ENCODE measurements around the gene TMEM150A. TPM values are rescaled to one million over a fixed set of nuclear protein-coding genes. Genes with fewer than 3 reads are reported as not detected.
"Not testable (repeated sequence)": the region's sequence is repeated elsewhere in the genome, so short reads cannot be mapped to it uniquely, and the experiment has no call there.

Gene TMEM150A
- total RNA-seq, 8 experiments from 2014 or later: 3.6 to 19.8 (median 8.3) TPM

DNA sequence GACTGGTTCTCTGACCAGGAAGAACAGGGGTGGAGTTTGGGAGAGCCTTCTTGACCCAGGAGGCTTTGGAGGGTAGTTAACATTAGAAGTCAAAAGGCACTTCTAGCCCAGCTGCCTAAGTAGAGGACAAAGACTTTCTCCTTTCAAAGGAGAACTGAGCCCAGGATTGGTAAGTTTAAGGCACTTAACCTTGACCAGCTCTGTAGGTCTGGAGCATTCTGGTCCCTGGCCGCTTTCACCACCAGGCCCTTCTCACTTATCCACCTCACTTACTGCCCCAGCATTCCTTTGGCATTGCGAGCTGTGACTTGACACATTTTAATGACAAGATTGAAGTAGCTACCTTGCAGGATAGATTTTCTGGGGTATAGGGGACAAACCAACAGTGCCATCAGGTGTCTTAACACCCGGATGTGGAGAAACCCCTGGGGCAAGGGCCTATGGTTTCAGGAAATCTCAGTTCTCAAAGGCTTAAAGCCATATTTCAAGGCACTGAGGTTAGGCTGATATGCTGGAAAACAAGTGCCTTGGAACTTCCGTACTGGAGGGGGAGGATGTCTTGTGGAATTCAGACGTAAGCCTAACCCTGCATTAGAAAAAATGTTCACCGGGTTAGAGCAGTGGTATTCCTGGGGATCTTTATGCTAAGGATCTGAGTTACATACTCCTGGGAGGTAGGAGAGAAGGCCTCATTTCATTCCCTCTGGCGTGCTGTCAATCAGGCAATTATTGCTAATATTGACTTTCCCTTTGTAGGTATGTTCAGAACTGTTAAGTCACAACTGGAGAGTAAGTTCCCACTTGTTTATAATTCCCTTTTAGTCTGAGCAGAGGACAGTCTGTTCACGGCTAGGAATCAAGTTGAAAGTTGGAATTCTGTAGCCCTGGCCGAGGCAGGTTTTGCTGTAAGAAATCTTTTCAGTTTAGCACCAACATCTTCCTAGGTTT lies 5.0 kb upstream of the TMEM150A start:
- 52 to 100% (median 94%) methylated on average over 1 to 6 of the region's 9 CpGs; no CpG with 5 or more reads in 1 of the 10 experiments for WGBS, 10 experiments
- H3K27ac ChIP-seq: no peak overlapping the region
- in situ Hi-C loops (cut with MboI; ENCODE audit: low pct_unique_long_range_greater_than_20kb in 2 of 9, low sequenced_read_pairs in 9 of 9, unreplicated experiment in 9 of 9): no loop called here
- ATAC-seq (replicated peaks in 6 of 8): no peak
- peaks cover 17 to 31% of the 10 kb centered on the region in 2 donors for H3K4me1 ChIP-seq (replicated peaks in 1 of 2)
- H3K4me3 ChIP-seq: no peak overlapping the region

DNA sequence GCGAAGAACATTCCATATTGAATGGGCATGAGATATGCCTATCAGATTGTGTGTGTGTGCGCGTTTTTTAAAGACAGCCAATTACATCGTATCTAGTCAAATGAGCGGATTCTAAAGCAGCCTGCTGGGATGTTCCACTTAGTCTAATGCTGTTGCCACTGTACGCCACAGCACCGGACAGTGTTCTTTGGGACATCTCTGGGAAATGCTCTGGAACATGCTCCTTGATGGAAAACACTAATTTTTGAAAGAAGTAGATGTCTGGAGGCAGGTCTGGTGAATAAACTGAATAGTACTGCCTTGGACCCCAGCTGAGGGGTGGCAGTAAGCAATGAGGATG lies 3.6 kb upstream of the TMEM150A start:
- Histone ChIP-seq H3K27ac (peak overlapping the region in 1 of 2 donors; percentile 21), H3K4me1 (replicated peaks in 1 of 2) (peaks cover 21 to 32% of the 10 kb centered on the region in 2 donors), H3K4me3 (no peak overlapping the region)
- in situ Hi-C loops (cut with MboI; ENCODE audit: low pct_unique_long_range_greater_than_20kb in 2 of 9, low sequenced_read_pairs in 9 of 9, unreplicated experiment in 9 of 9): no loop called here
- ATAC-seq (replicated peaks in 6 of 8): peak in 1 of 8 experiments; percentile 7
- WGBS, 10 experiments: 67 to 97% (median 87%) methylated on average over 1 to 7 of the region's 7 CpGs; no CpG with 5 or more reads in 1 of the 10 experiments

DNA sequence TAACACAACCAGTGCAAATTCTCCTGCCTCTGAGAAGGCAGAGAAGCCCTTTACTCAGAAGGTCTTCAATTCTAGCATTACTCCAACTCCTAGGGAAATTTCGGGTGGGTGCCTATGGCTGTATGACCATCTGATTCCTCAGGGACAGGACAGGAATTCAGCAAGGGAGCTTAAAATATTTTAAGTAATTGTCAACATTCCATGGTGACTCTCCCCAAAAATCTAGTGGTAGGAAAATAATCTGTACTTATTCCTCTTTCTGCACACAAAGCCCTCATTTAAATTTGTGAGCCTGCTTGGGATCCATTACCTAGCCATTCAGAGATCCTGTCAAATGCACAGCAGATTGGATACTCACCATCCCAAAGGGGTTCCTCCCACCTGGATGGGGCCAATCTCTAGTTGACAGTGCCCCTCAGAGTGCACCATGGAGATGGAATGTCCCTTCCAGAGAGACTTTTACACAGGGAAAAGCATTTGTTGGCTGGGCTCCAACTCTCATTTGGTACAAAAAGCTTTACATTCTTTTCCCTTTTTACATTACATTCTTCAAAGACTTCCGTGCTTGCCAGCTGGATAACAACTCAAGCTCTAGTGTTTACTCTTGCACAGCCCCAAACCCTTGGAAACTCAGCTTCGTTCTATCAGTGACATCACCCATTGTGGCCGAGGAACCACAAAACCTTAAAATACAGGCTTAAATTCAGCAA lies 3.1 kb upstream of the TMEM150A start:
- ATAC-seq (replicated peaks in 6 of 8): peak in 3 of 8 experiments; percentile 6 to 45 (median 28)
- WGBS, 10 experiments: 4 to 67% (median 46%) methylated on average over 1 to 4 of the region's 4 CpGs; no CpG with 5 or more reads in 2 of the 10 experiments
- Histone ChIP-seq H3K4me3 (no peak overlapping the region), H3K27ac (no peak overlapping the region), H3K4me1 (replicated peaks in 1 of 2) (peaks cover 17 to 29% of the 10 kb centered on the region in 2 donors)
- in situ Hi-C loops (cut with MboI; ENCODE audit: low pct_unique_long_range_greater_than_20kb in 2 of 9, low sequenced_read_pairs in 9 of 9, unreplicated experiment in 9 of 9): no loop called here

DNA sequence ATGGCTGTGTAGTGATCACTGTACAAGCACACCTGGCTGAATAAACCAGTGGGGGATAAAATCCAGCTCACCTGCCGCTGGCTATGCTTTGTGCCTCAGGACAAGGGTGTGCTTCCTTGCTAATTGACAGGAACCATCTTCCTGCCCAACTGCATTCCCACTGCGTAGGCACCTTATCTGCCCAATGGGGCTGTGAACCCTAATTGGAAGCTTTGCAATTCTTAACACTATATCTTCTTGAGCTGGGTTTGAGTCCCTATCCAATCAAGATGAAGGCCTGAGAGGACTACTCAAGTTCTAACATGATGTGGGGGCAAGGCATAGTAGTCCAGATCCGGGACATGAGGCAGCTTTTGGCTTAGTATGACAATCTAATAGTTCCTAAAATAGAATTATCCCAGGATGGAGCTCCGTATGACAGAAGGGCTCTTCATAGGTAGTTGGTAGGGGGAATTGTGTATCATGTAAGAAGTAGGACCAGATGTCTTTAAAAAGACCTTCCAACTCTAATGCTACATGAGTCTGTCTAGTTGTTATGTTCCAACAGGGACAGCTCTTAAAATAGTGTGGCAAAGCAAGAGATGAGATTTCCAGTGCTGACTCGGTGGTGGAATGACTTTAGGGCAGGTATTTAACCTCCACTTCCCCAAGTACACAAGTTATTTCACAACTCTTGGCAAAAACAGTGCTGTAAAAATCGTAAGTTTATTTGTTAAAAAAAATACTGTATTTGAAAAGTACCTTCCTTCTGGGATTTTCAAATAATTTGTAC lies 2.3 kb upstream of the TMEM150A start:
- in situ Hi-C loops (cut with MboI; ENCODE audit: low pct_unique_long_range_greater_than_20kb in 2 of 9, low sequenced_read_pairs in 9 of 9, unreplicated experiment in 9 of 9): no loop called here
- Histone ChIP-seq H3K4me1 (replicated peaks in 1 of 2) (peaks cover 15 to 27% of the 10 kb centered on the region in 2 donors), H3K27ac (no peak overlapping the region), H3K4me3 (no peak overlapping the region)
- no peak for ATAC-seq (replicated peaks in 6 of 8)
- 17 to 100% (median 77%) methylated on average over 1 to 4 of the region's 6 CpGs for WGBS, 10 experiments

DNA sequence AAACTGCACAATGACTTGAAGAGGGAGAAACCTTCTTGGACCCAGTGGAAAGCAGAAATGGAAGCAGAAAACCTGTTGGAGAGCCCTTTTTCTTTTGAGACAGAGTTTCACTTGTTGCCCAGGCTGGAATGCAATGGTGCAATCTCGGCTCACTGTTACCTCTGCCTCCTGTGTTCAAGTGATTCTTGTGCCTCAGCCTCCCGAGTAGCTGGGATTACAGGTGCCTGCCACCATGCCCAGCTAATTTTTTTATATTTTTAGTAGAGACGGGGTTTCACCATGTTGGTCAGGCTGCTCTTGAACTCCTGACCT lies 1.6 kb upstream of the TMEM150A start:
- H3K27ac ChIP-seq; ATAC-seq (replicated peaks in 6 of 8); in situ Hi-C loops (cut with MboI; ENCODE audit: low pct_unique_long_range_greater_than_20kb in 2 of 9, low sequenced_read_pairs in 9 of 9, unreplicated experiment in 9 of 9): not testable (repeated sequence)
- 79 to 100% (median 98%) methylated on average over 1 to 3 of the region's 3 CpGs; no CpG with 5 or more reads in 2 of the 10 experiments for WGBS, 10 experiments
- peaks cover 15 to 27% of the 10 kb centered on the region in 2 donors for H3K4me1 ChIP-seq (replicated peaks in 1 of 2)
- peak overlapping the region in 1 of 5 donors; percentile 69 for H3K4me3 ChIP-seq

DNA sequence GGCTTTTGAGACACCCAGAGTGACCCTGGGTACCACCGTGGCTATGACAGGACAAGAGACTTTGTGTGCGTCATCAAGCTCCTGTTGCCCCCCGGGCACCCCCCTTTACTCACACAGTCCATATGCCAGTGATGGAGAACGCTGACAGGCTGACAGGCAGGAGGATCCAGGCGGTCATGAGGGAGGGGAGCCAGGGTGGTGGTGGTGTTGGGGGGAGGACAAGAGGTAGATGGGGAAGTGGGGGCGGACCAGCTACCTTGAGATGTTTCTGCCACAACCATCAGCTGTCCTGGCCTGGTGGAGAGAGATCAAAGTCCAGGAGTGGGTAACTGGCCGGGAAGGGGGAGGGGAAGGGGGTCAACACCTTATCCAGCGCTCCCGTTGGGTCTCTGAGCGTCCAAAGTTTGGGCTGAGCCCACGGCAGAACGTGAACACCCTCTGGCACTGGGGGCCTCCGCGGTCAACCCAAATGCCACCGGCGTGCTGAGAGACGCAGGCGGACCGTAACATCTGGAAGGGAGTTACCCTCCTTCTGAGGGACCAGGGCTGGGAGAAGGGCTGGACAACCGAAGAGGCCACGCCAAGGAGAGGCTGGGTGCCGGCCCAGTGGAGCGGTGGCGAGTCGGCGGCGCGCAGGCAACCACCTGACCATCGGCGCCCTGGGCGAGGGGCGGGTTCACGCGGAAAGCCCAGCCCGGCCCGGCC lies 575 bp downstream of the TMEM150A start:
- in situ Hi-C loops (cut with MboI; ENCODE audit: low pct_unique_long_range_greater_than_20kb in 2 of 9, low sequenced_read_pairs in 9 of 9, unreplicated experiment in 9 of 9): no loop called here
- 0 to 13% methylated on average over 1 to 20 of the region's 36 CpGs; no CpG with 5 or more reads in 8 of the 10 experiments for WGBS, 10 experiments
- peak; percentile 57 to 83 (median 74) for ATAC-seq (replicated peaks in 6 of 8)

DNA sequence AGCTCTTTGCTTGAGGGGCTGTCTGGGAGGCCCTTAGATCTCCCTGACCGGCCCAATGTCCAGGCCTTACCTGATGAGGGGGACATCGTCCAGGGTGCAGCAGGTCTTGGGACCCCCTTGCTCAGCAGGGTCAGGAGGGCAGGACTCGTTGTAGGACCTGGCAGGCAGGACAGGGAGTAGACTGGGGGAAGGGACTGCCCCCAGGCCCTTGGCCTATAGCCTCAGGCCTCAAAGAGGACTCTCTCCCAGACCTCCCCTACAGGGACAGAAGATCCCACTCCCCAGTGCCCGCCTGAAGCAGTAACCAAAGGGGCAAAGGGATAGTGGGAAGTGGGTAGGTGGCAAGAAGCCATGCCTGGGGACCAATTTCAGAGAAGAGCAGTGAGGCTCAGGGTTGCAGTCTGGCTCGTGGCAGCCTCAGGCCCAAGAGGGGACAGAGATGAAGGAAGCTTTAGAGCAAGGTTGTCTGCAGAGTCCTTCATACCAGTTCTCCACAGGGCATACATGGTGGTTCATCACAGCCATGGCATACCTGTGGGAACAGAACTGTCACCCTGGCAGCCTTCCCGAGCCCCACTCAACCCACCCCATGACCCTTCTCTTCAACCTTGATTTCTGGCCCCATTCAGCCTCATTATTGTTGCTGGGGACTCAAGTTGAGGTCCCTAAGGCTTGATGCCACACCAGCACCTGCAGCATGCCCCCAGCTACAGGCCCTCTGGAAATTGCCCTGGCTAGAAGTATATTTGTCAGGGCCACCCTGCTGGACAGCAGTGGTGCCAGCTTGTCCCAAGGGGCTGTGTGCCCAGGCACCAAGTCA lies 1.3 kb downstream of the TMEM150A start:
- H3K4me3 ChIP-seq: peak overlapping the region; percentile 43 to 91 (median 69)
- H3K27ac ChIP-seq: no peak overlapping the region
- in situ Hi-C loops (cut with MboI; ENCODE audit: low pct_unique_long_range_greater_than_20kb in 2 of 9, low sequenced_read_pairs in 9 of 9, unreplicated experiment in 9 of 9): no loop called here
- H3K4me1 ChIP-seq (replicated peaks in 1 of 2): peaks cover 21 to 25% of the 10 kb centered on the region in 2 donors
- WGBS, 10 experiments: 40 to 100% (median 100%) methylated on average over 1 to 2 of the region's 6 CpGs; no CpG with 5 or more reads in 7 of the 10 experiments
- ATAC-seq (replicated peaks in 6 of 8): no peak

More for the DNA sequence above, 575 bp downstream of the TMEM150A start:
- H3K27ac ChIP-seq: peak overlapping the region in 1 of 2 donors; percentile 4
- H3K4me3 ChIP-seq: peak overlapping the region; percentile 43 to 91 (median 69)
- H3K4me1 ChIP-seq (replicated peaks in 1 of 2): peaks cover 15 to 27% of the 10 kb centered on the region in 2 donors

DNA sequence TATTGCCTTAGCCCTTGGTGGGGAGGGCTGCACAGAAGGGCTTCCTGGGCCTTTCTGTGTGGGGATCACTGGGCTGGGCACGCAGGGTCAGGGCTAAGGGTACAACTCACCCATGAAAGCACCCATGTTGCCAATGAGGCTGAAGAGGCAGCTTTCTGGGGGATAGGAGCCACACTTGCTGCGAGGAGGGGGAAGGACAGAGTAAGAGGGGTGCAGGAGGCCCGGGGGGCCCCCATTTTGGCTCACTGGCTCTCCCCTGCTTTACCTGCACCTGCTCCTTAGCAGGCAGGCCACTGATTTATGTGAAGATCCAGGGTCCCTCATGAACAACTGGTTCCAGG lies 2.3 kb downstream of the TMEM150A start:
- H3K4me1 ChIP-seq (replicated peaks in 1 of 2): peaks cover 16 to 17% of the 10 kb centered on the region in 2 donors
- no peak overlapping the region for H3K4me3 ChIP-seq
- no peak for ATAC-seq (replicated peaks in 6 of 8)
- no CpG with 5 or more reads among the region's 3 CpGs for WGBS, 10 experiments
- no peak overlapping the region for H3K27ac ChIP-seq
- in situ Hi-C loops (cut with MboI; ENCODE audit: low pct_unique_long_range_greater_than_20kb in 2 of 9, low sequenced_read_pairs in 9 of 9, unreplicated experiment in 9 of 9): no loop called here

DNA sequence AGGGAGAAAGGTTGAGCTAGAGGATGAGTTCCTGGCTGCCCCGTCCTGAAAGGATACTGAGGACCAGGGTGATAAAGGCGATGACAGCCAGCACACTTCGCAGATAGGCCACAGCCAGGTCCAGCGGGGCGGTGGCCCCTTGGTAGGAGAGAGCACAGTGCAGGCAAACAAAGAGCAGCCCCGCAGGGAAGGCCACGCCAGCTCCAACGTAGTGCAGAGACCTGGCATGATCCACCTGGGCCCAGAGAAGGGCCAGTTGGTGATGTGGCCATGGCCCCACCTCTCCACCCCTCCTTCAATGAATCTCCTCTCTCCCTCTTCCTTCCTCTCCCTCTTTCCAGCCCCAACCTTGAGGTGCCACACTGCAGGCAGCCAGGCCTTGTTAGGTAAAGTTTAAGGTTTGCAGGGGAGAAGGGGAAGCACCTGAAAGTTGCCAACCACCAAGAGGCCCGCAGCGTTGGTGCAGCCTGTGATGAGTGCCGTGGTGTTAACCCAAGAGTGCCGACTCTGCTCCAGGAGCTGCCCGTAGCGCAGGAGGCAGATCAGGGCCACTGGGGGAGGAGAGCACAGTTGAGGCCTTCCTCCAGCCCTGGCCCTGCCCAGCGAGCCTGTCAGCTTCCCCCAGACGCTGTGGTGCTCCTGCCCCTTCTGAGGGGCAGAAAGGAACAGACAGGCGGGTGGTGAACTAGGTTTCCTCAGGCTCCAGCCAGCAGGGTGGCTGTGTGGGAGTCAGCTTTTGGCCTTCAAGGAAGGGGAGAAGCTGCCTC lies 2.8 kb downstream of the TMEM150A start:
- Histone ChIP-seq H3K4me1 (replicated peaks in 1 of 2) (peaks cover 17 to 19% of the 10 kb centered on the region in 2 donors), H3K27ac (no peak overlapping the region), H3K4me3 (no peak overlapping the region)
- no peak for ATAC-seq (replicated peaks in 6 of 8)
- WGBS, 10 experiments: 70 to 100% (median 93%) methylated on average over 1 to 5 of the region's 17 CpGs; no CpG with 5 or more reads in 5 of the 10 experiments
- in situ Hi-C loops (cut with MboI; ENCODE audit: low pct_unique_long_range_greater_than_20kb in 2 of 9, low sequenced_read_pairs in 9 of 9, unreplicated experiment in 9 of 9): no loop called here

DNA sequence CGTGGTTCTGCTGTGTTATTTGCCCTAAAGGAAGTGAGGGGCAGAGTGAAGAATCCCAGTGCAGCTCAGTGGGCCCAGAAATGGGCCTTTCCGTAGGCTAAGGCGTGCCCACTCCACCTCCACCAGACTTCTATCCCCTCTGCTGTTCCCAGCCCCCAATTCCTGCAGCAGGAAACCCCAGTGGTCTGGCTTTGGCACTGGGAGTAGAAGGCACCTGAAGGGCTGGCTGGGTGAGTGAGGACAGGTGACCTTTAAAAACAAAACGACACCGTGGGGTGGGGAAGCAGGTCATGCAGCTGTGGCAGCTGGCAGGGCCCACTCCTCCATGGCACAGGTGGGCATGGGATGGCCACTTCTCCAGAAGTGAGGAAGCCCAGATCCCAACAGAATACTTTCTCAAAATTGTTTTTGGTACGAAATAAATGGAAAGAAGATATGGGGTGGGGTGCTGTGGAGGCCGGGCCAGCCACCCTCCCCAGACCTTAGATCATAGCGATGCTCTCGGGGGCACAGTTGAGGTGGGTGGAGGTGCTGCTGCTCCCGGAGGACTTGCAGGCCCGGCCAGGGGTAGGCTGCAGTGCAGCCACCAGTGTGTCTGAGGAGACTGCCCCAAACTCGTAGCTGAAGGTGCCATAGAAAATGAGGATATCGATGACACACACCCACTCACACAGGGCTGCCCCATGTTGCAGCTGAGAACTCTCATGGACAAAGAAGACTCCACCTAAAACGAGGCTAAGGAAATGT lies 3.7 kb downstream of the TMEM150A start:
- 27 to 88% (median 79%) methylated on average over 2 to 11 of the region's 14 CpGs; no CpG with 5 or more reads in 5 of the 10 experiments for WGBS, 10 experiments
- ATAC-seq (replicated peaks in 6 of 8): no peak
- H3K4me3 ChIP-seq: no peak overlapping the region
- peaks cover 19 to 21% of the 10 kb centered on the region in 2 donors for H3K4me1 ChIP-seq (replicated peaks in 1 of 2)
- in situ Hi-C loops (cut with MboI; ENCODE audit: low pct_unique_long_range_greater_than_20kb in 2 of 9, low sequenced_read_pairs in 9 of 9, unreplicated experiment in 9 of 9): no loop called here
- no peak overlapping the region for H3K27ac ChIP-seq

DNA sequence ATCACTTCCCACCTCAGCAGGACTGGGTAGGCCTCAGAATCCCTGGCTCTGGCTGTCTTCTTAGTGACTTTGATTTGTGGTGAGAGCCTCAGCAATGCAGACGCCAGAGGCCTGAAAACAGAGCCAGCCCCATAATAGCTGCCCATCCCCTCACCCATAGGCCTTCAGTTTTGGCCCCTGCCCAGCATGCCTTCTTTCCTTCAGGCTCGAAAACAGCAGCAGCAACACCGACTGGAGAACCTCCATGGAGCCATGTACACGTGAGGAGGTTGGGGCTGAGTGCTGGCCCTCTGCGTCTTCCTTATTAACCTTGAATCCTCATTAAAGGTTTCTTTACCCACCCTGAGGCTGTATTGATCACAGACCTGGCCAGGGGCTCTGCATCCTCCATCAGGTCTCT lies 5.3 kb downstream of the TMEM150A start:
- WGBS, 10 experiments: 60 to 100% (median 74%) methylated on average over 1 to 5 of the region's 5 CpGs; no CpG with 5 or more reads in 6 of the 10 experiments
- no peak overlapping the region for H3K27ac ChIP-seq

More for the DNA sequence above, 5.3 kb downstream of the TMEM150A start:
- no peak for ATAC-seq (replicated peaks in 6 of 8)
- in situ Hi-C loops (cut with MboI; ENCODE audit: low pct_unique_long_range_greater_than_20kb in 2 of 9, low sequenced_read_pairs in 9 of 9, unreplicated experiment in 9 of 9): no loop called here
- Histone ChIP-seq H3K4me3 (no peak overlapping the region), H3K4me1 (replicated peaks in 1 of 2) (peaks cover 15 to 17% of the 10 kb centered on the region in 2 donors)

Data from motor neuron (in vitro differentiated cells).